ENCODE data around the gene NAT14. TPM values are rescaled to one million over a fixed set of nuclear protein-coding genes. Genes with fewer than 3 reads are reported as not detected.

Gene NAT14
- total and polyA plus RNA-seq, 2 of the 8 experiments (the other 6 are each of a cell fraction or from before 2014, with no cell fraction given): 47.1 to 71.2 TPM

DNA sequence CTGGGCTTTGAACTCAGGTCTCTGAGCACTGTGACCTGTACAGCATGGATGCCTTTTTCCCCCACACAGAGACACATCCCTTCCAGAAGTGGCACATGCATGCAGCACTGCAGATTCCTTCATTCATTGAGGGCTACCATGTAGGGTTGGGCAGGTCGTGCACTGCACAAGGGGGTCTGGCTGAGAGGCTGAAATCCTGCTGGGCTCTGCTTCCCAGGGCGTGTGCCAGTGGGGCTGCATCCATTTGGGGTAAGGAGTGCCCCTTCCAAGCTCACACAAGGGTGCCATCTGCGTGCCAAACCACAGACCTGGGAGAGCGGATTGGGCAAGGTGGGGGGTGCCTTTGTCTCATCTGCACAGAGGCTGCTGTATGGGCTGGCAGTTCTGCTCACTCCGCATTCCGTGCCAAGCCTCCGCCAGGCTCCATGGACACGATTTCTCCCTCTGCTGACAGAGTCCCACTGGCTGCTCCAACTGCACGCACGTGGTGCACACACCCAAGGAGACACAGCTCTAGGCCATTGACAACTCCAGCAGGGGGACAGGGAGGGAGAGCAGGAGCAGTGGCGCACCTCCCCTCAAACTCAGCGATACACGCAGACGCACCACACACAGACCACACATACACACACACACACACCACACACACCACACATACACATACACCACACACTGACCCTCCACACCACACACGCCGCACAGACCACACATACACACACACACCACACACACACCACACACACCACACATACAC, 37.4 kb upstream of the NAT14 start:
- no peak overlapping the region for H4K8ac ChIP-seq (ENCODE audit: extremely low read depth, insufficient read depth, low read length)
- no peak overlapping the region; a peak in 1 of 7 replicates for H3K9ac ChIP-seq (replicated peaks in 1 of 4; ENCODE audit: extremely low read depth in 1 of 4, low read depth in 3 of 4, low read length in 3 of 4)
- WGBS, 2 experiments (ENCODE audit: extremely low coverage in 1 of 2, insufficient coverage in 1 of 2, insufficient read length in 1 of 2, insufficient replicate concordance in 2 of 2, low coverage in 1 of 2, low lambda C conversion rate in 2 of 2, missing lambda C conversion rate in 1 of 2): 61% methylated on average over 15 of the region's 16 CpGs; no CpG with 5 or more reads in 1 of the 2 experiments
- no peak overlapping the region for H3K4me3 ChIP-seq (ENCODE audit: extremely low read depth in 1 of 4, insufficient read depth in 2 of 4, low read depth in 3 of 4, low read length in 4 of 4)
- H3K23me2 ChIP-seq (ENCODE audit: low read depth, low read length): peaks cover 25% of the 10 kb centered on the region; the same call in 1 of the 2 replicates
- H3K27ac ChIP-seq (ENCODE audit: low read depth, low read length): no peak overlapping the region
- H4K91ac ChIP-seq (replicated peaks; ENCODE audit: insufficient read length, low read length): no peak overlapping the region
- H2BK20ac ChIP-seq (ENCODE audit: low read length): no peak overlapping the region
- H3K56ac ChIP-seq (replicated peaks; ENCODE audit: insufficient read length, low read depth, low read length): peak overlapping the region; percentile 99
- TF ChIP-seq CBX5 (IDR thresholded peaks at IDR 0.05; ENCODE audit: low read depth, low read length) (no peak), KDM1A (IDR thresholded peaks at IDR 0.05; ENCODE audit: borderline replicate concordance, low read length) (peak; percentile 40; the same call in 1 of the 2 replicates)
- TF ChIP-seq, protein P1, sequence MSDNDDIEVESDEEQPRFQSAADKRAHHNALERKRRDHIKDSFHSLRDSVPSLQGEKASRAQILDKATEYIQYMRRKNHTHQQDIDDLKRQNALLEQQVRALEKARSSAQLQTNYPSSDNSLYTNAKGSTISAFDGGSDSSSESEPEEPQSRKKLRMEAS (IDR thresholded peaks at IDR 0.05): 0 out of 2 replicates have a peak, but pooled peaks have one; percentile 31
- no peak overlapping the region for H2BK5ac ChIP-seq (ENCODE audit: low read depth, low read length)
- no peak overlapping the region for H4K5ac ChIP-seq (ENCODE audit: insufficient read length, low read depth, low read length)
- H2BK15ac ChIP-seq (ENCODE audit: low read length): no peak overlapping the region; the same call in 1 of the 2 replicates
- H2BK12ac ChIP-seq (ENCODE audit: low read depth, low read length): peak overlapping the region; percentile 1; the same call in 1 of the 2 replicates
- peak overlapping the region; percentile 68; the same call in 1 of the 2 replicates for H2AK5ac ChIP-seq (ENCODE audit: low read depth, low read length)
- H2AFZ ChIP-seq (ENCODE audit: low read length): no peak overlapping the region
- no peak overlapping the region for H3K4me2 ChIP-seq (ENCODE audit: insufficient read depth in 1 of 2, low read depth in 2 of 2, low read length in 2 of 2)
- no peak for FAIRE-seq
- CTCF ChIA-PET (ENCODE audit: partially characterized antibody): interaction anchor here (0.7 to 1.6 kb wide), 4 partner anchors 8 to 282 kb away, joined by 3 to 5 read pairs (median 4); partner anchors contain the start of gene DNAAF3
- POLR2A ChIA-PET (ENCODE audit: partially characterized antibody): interaction anchor here (0.6 kb wide), 1 partner anchor 306 kb away, joined by 3 read pairs; no protein-coding TSS in a partner anchor
- H4K20me1 ChIP-seq (replicated peaks in 1 of 2; ENCODE audit: control insufficient read depth in 1 of 2, insufficient read depth in 2 of 2, low read length in 2 of 2): peaks cover 3 to 16% of the 10 kb centered on the region in 2 experiments
- no peaks in the 10 kb centered on the region for H3K79me2 ChIP-seq (ENCODE audit: control insufficient read depth in 1 of 2, insufficient read depth in 2 of 2, low read length in 2 of 2)
- no peaks in the 10 kb centered on the region for H3K79me1 ChIP-seq (ENCODE audit: low read depth, low read length)
- peaks cover 59 to 95% (median 91%) of the 10 kb centered on the region in 4 experiments for H3K27me3 ChIP-seq (replicated peaks in 1 of 4; ENCODE audit: control insufficient read depth in 3 of 4, extremely low read depth in 1 of 4, insufficient read depth in 3 of 4, low read length in 3 of 4)
- no peak overlapping the region for H3K23ac ChIP-seq (ENCODE audit: insufficient read length)
- H3K4ac ChIP-seq (replicated peaks; ENCODE audit: insufficient read length, low read depth, low read length): no peak overlapping the region
- no peak overlapping the region for H3K14ac ChIP-seq (ENCODE audit: insufficient read length)
- no peak for DNase-seq (ENCODE audit: low read depth in 1 of 2, low spot score in 2 of 2)
- peaks cover 0 to 9% (median 4%) of the 10 kb centered on the region in 4 experiments; a peak in 5 of 7 replicates for H3K4me1 ChIP-seq (replicated peaks in 1 of 4; ENCODE audit: control insufficient read depth in 3 of 4, insufficient read depth in 4 of 4, low read length in 3 of 4)
- H3K9me3 ChIP-seq (ENCODE audit: insufficient read depth in 2 of 2, low read depth in 1 of 2, low read length in 1 of 2): no peaks in the 10 kb centered on the region
- H3K36me3 ChIP-seq (ENCODE audit: control insufficient read depth in 2 of 4, insufficient read depth in 4 of 4, low read length in 3 of 4): no peaks in the 10 kb centered on the region
- no peak overlapping the region for H2BK120ac ChIP-seq (replicated peaks; ENCODE audit: low read depth, low read length)
- H3K18ac ChIP-seq (ENCODE audit: extremely low read depth, low read length): no peak overlapping the region
